CD4-positive, alpha-beta T cell treated with Interleukin-15 for 4 hours (primary cell): Measurements from ENCODE around the gene KCNMA1.

ENCODE experiments used
- DNase-seq: peaks from one replicate; pipeline ENCODE4 v3.0.0-alpha.2; 2020; ENCODE audit warnings: low spot score

Gene KCNMA1

DNA sequence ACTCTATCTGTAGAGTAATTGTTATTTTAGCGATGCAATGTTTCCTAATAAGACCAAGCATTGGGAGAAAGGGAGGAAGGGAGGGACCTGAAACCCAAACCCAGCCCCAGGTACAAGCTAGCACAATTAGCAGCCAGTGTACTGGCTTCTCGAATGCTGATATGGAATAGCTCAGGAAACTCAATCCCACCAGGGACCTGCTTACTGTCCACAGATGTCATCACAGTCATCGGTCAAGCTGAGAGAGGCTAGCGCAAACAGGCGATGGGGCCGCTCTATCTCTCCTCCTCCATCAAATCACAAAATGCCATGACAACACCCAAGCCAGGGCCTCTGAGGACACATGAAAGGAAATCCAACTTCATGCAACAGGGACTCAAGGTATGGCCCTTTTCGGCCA lies 192.1 kb downstream of the KCNMA1 start:
- no peak for DNase-seq

DNA sequence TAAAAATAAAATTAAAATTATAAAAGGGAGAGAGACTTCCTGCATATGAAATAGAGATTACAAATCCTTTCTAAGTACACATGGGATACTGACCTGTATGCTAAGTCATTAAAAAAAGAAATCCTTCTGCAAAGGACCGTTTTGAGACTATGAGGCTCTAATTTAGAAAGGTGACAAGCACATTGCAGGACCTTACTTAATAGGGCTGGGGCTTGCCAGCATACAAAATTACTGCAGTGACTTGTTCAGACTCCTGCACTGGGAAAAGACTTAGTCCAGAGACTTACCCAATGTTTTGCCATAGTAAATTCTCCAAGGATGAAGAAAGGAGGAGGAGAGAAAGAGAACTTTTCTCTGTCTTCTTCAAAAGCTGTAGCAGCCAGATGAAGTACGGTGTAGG lies 193.6 kb downstream of the KCNMA1 start:
- DNase-seq: no peak

DNA sequence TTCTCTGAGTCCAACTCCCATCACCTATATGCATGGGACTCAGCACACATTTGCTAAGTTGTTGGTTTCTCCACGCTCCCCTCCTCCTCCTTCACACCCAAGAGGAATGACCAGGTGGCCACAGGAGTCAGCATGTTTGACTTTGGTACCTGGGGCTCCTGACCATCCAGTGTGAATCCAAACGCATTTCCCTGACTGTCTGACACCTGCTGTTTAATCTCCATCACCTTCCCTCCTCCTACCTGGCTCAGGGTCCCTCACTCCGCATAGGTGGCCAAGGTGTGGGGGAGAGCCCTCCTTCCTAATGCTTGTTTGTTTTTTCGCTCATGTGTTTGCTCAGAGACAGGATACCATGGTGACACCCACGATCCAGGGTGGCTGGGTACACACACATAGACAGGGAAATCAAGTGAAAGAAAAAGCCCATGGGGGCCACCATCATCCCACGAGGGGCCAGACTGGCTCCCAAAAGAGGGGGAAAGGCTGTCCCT lies 194.9 kb downstream of the KCNMA1 start:
- no peak for DNase-seq

DNA sequence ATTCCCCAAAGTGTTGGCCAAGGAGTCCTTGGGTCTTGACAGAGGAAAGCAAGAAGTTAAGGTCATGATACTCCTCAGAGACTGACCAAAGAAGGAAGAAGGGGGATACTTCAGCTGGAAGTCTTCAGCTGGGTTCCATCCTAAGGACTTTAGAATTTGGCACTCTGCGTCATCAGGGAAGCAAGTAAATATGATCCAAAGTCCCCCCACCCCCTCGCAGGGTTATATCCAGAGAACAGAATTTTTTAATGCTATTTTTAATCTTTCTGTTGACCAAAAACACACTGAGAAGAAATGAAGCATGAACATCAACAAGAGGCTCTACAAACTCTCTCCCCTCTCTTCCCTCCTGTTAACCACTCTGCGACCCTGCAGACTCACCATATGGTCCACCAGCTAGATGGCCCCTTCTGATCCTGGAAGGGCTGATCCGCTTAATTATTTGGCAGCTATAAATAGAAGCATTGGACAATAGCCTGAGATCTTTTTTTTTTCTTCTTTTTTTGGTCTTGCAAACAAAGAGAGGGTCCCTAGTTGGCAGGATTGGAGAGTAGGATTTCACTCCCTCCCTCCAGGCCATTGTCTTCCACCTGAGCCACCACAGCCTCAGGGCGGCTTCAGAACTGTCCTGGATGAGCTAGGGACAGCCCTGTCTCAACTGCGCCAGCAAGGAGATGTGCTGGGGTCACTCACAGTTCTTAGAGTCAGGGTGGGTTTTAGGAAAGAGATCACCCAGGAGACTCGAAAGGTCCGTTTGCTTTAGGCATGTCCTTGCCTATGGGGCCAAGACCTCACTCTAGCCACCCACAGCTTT lies 196.0 kb downstream of the KCNMA1 start:
- DNase-seq: no peak

DNA sequence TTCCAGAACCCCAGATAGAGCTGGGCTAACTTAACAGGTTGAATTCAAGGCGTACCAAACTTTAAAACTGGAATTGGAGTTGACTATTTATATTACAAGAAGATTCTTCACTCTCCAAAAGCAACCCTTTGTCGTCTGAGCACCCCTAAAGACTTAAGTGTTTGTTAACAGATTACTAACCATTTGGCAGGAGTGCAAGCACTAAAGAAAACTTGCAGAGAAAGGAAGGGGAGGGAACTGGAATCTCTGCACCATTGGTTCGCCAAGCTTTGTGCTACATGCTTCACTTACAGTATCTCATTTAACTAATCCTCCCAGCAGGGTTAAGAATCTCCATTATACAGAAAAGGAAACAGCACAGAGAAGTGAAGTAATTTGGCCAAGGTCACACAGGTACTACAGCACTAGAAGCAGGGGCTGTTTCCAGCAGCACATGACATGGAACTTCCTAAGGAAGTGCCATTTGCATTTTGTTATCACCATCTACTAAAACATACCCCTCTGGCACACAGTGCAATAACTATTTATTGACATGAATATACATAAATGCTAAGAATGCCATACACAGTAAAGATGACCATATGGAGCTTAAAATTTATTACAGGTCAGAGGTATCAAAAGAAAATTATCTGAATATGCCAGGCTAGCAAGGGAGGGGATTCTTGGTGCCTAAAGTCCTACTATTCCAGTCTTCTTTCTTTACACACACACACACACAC lies 201.2 kb downstream of the KCNMA1 start:
- no peak for DNase-seq

DNA sequence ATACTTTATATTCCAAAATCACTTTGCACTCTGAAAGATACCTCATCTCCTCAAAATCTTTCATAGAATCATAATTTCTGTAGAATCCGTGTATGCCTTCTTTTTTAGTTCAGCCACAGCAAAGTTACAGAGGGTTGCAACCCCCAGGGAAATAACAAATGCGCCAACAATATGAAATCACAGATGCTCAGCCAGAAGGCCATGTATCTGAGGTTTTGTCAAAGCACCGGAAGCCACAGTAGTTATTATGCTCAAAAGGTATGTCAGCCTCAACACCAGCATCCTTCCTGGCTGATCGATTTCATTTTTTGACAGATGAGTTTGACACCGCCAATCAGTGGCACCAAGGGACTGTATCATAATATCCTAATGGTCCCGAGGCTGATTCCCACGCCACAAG lies 204.1 kb downstream of the KCNMA1 start:
- DNase-seq: no peak

DNA sequence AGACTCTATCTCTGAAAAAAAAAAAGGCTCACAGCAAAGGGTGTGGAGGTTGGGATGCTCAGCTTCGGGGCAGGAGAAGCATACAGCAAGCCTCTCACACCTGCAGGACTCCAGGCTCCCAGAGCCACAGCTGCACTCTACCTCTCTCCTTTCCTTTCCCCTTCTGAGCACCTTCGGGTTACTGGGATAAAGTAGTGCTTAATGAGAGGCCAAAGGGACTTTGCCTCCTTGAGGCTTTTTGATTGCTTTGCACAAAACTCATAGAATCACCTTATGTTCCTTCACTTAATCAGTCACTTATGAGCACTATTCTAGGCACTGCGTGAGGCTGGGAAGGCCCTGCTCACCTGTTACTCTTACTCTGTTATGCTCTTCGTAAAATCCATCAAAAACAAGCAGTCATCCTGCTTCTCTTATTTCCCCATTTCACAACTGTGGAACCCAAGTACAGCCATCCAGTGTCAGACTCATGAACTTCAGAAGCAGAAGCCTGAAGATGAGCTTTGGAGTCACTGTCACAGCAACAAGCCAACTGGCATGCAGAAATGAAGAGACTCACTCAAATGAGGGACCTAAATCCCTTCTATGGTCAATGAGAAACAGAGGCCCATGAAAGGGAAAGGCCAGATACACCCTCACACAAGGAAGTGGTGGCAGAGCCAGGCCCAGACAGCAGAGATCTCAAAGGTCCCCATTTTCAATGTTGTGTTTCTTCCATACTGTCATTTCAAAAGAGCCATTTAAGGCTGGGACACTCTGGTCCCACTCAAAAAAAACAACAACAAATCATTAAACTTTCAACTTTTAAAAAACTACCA lies 205.4 kb downstream of the KCNMA1 start:
- no peak for DNase-seq

DNA sequence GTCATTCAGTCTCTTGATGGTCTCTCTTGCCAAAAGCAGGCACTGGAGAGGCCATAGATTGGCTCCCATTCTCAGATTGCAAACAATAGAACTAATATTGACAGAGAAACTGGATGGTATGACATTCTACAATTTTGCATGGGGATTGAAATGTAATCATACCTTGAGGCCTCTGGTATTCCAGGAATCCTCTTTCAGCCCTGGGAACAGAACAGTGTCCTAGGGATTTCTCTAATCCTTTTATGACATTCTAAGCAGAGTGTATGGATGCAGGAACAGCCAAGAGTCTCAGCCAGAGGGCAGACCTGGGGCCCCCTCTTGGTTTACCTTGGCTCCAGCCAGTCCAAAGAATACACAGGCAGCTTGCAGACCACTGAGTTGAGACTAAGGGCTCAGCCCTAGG lies 206.4 kb downstream of the KCNMA1 start:
- no peak for DNase-seq

DNA sequence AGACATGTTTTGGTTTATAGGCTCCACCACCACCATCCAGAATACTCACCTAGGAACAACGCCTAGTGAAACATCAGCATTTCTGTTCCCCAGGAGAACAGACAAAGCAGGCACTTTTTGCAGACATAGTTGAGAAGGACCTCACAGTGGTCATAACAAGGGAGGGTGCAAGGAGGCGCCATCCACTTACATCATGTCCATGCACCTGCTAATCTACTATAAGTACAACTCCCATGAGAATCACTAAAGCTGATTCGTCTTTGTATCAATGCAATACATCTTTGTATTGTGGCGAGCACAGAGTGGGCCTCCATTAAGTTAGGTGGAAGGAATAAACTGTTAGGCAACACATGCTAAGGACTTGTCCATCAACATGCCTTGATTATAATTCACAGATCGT lies 207.1 kb downstream of the KCNMA1 start:
- DNase-seq: no peak

DNA sequence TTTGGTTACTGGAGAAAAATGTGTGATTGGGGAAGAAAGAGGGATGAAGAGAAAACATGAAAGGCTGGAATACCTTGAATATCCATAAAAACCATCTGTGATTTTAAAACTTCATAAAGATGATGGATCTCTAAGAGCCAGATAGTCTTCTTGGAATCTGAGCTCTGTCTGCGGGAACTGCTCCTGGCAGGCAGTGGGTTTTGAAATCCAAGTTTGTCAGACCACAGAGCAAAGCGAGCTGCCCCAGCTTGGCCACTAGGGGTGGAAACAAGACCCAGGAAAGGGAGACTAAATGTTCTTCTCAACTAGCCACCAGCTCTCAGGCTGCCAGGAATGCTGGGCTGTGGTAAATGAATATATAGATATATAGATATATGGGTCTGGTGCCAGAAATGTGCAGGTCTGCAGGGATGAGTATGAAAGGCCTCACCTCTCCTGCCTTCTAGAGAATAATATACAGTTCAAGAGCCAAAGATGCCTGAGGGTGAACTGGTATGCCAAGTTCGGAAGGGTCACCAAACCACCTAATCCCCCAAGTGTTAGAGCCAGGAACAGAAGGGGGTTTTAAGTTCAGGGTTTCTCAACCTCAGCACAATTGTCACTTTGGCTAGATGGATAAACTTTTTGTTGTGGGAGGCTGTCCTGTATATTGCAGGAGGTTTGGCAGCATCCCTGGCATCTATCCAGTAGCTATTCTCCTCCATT lies 208.8 kb downstream of the KCNMA1 start:
- DNase-seq: no peak

DNA sequence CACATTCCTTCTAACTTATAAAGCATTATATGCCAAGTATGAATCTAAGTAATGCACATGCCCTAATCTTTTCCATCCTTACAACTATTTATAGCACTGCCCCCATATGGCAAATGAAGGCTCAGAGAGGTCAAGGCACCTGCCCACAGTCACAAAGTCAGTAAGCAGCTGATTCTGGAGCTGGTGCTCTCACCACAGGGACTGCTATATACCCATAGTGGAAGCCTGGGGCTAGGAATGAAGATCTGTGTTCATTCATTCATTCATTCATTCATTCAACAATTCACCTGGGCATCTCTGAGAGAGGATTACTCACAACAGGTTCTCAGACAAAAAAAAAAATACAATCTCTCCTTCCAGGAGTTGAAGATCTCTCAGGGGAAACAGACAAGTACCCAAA lies 213.4 kb downstream of the KCNMA1 start:
- no peak for DNase-seq

DNA sequence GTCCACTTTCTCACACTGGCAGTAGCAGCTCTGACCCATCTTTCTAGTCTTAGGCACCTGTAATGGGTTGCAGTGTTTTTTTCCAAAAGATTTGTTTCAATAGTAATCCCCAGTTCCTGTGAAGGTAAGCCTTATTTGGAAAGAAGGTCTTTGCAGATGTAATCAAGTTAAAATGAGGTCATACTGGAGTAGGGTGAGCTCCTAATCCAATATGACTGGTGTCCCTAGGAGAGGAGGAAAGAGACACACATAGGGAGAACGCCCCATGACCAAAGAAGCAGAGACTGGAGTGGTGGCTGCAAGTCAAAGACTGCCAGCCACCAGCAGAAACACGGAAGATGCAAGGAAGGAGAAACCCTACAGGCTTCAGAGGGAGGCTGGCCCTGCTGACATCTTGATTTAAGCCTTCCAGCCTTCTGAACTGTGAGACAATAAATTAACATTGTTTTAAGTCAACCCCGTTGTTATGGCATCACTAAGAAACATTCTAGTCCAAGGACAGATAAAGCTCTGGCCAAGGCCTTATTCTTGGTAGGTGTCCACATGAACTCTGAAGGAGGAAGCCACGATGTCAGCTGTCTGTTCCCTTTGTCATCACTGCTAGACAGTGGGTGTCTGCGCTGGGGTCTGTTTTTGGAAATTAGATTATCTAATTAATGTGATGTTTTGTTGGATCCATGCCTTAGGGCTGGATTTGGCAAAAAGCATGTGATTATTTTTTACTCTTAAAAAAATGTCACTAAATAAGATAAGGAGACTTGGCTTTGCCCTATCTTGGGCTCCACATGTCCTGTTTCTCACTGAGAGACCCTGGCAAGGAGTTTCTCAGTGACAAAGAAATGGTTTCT lies 214.9 kb downstream of the KCNMA1 start:
- DNase-seq: no peak

DNA sequence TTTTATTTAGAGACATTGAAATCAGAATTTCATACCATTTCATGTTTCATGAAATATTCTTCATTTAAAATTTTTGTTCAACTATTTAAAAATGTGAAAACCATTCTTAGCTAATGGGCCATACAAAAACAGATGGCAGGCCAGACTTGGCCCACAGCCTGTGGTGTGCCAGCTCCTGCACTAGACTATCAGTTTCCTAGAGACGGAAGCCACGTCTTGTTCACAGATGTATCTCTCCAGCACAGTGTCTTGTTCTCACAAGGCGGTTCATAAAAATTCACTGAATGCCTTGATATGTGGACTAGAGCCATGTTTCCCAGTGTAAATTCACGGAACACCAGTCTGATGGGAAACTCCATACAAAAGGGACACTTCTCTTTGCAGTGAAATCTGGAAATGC lies 216.0 kb downstream of the KCNMA1 start:
- no peak for DNase-seq

DNA sequence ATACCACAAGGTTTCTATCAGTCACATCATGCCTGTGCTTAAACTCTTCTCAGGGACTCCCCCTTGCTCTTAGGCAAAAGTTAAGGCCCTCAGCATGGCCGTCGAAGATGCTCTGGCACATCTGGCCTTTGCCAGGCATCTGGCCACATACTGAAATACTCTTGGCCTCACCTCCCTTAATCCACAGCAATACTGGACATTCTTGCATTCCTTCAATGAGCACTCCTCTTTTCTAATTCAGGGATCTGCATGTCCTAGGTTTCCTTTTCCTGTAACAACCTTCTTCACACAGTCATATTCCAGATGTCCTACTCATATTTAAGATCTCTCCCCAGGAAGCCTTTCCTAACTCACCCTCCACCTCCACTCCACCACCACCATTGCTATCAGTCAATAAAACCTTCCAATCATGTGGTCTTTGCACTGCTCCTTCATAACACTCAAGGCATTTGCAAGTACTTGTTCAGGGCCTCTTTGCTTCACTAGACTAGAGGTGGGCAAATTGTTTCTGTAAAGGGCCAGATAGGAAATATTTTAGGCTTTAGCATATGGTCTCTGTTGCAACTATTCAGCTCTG lies 216.6 kb downstream of the KCNMA1 start:
- DNase-seq: no peak

DNA sequence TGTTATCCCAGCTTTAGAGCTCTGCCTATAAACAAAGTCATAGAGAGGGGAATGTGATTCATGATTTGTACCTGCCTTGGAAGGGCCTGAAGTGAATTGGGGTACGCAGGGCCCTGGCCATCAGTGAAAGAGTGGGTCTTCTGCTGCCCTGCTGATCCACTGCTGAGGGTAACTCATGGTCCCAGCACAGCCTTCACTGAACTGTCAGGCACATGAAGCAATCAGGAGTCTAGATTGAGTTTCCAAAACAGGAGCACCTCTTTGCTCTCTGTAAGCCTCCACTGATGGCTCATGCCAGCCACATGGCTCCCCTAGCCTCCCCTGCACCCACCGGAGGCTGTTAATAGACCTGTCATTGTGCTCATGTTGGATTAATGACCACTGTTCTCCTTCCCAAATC lies 217.6 kb downstream of the KCNMA1 start:
- no peak for DNase-seq

DNA sequence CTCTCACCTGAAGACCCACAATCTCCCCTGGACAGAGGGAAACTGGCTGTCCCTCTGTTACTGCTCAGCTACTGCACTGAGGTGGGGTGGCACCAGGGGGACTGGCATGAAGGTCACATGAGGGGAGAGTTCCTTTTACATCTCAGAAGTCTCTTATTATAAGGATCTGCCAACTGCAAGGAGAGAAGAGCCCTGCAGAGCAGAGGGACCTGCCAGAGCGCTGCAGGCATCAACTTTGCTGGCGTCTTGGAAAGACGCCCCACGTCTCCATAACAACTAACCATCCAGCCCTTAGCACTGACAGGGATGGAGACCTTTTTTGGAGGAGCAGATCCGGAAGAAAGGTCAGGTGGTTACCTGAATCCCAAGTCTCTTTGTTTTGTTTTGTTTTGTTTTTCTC lies 218.6 kb downstream of the KCNMA1 start:
- DNase-seq: no peak

DNA sequence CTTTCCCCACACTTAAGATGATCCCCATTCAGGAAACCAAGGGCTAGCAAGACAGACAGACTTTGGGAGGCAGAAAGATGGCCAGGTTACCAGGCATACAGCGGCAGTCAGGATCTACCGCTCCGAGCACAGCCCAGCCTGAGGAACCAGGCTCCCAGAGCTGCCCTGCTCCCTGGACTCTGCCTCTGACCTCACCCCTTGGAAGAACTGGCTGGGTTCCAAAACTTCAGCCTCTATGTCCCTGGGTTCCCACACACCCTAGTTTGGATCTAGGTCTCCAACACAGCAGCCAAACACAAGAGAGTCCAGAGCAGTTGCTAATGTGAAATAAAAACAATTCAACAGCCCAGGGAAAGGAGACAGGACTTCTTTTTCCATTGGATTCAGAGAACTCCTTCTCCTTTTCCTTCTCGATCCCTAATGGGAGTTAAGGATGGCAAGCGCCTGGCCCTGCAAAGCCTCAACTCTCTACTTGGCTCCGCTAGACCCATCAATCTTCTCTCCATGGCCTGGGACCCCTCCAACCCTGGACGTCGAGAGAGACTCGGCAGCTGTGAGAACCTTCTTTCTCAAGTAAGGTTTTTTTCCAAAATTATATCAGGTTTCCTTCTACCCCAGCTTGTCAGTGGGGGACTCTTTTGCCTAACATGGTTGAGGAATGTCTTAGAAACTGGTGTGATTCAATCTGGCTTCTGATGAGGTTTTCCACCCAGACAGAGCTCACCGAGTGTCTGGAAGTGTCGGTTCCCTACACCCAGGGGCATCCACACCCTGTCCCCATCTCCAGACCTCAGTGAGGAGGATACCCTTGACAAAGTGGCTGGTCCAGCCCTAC lies 219.6 kb downstream of the KCNMA1 start:
- DNase-seq: no peak

DNA sequence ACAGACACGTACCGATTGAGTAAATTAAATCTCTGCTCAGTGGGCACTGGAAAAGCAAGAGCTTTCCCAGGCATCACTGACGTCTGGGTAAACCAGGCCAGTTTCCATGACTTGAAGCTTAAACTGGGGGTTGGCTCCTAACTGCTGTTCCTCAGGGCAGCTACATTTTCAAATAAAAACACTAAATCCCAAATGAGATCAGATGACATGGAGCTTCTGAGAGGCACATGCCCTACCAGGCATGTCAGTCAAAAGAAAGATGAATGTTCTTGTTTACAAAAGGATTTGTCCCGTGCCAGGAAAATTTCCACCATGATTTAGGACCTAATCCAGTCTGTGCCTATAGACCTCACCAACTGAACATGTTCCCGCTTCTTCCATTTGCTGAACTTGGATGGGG lies 220.2 kb downstream of the KCNMA1 start:
- DNase-seq: no peak

DNA sequence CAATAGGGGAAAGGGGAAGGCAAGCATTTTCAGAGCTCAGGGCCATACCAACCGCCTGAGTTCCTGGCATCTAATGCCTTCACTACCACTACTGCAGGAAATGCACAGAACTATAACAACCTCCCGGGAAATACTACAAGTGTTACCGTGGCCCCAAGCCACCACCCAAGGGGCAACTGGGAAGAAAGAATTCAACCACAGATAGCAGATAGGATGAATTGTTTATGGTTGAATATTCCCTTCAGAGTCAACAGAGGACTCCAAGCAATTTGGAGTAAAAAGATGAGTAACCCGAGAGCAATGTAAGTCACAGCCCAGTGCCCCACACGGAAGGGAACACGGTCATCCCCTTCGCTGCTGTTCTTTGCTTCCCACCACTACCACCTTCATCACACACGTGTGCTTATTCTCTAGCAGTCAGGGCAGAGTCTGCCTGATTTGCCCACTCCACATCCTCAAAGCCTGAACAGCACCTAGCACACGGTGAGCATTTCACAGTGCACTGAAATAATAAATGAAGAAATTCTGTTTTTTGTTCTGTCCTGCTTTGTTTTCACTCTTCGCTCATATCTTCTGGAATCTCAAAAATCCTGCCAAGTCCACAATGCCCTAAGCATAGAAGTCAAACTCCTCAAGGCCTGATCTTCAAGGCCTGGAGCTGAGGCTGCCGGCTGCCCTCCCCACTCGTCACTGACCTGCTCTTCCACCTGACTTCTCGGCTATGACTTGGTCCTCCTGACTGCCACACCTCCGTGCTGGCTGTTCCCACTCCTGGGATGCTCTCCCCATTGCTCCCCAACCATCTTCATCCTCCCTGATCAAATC lies 221.1 kb downstream of the KCNMA1 start:
- DNase-seq: no peak
